Measurements from ENCODE around the gene EXOSC7.
"Not testable (repeated sequence)": the region's sequence is repeated elsewhere in the genome, so short reads cannot be mapped to it uniquely, and the experiment has no call there.

The EXOSC7 gene

GRCh38 chr3:45026957-45027356 lies 50.9 kb downstream of the EXOSC7 start:
- peak; percentile 59 for DNase-seq

DNA sequence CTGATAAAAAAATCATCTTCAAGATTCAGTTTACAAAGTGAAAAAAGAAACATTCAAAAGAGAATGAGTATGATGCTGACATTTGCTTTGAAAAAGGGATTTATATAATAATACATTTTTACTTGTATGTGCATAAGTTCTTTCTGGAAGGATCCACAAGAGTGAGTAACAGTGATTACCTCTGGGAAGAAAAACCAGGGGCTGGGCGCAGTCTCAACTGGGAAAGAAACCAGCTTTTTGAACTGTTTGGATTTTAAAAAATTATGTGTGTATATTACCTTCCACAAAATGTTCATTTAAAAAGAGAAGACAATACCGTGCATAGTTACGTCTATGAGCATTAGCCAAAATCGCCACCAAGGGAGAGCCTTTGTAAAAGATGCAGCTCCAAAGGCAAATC lies 51.4 kb downstream of the EXOSC7 start:
- no peak for DNase-seq

- DNase-seq, result no peak
These were observed 53.2 kb downstream of the EXOSC7 start for GRCh38 chr3:45029216-45029615.

DNA sequence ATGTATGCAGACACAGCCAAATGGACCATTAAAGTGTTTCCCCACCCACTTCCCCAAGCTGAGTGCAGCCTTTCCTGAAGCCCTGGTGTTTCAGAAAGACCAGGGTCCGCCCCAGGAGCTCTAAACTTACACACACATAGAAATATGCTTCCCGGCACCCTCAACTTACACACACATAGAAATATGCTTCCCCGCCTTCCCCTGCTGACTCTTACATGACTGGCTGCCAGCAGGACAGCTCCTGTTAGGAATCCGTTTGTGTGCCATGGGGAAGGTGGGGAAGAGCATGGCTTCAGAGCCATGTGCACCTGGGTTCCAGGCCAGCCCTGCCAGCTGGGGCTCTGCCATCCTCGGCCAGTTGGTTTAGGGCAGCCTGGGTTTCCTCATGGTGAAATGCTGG lies 53.6 kb downstream of the EXOSC7 start:
- DNase-seq, result peak; percentile 83

DNA sequence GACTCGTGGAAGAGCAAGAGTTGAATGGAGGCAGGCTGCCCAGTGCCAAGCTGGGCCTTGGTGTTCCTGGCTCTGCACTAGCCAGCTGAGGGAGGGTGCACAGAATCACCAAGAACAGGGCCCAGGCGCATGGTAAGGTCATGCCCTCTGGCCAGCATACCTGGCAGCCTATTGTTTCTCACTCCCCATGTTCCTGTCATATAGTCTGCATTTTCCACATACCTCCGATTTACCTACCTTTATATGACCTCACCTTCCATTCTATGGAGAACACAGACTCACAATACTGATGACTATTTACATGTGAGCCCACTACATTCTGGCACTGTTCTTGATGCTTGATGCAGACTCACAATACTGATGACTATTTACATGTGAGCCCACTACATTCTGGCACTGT lies 55.5 kb downstream of the EXOSC7 start:
- DNase-seq, result no peak

DNA sequence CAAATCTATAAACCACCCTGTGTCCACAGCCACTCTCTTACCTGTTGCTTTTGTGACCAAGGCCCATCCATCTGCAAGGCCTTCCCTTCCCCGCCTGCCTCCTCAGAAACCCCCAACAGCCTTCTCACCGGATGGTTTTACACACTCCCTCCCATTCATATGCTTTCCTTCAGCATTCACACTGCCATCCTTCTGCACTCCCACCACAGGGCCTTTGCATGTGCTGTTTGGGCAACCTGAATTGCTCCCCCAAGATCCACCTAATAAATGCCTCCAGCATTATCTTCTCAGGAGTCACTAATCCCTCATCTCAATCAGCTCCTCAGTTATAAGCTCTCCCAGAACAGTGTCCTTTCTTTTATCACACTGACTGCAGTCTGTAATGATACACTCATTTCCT lies 56.1 kb downstream of the EXOSC7 start:
- DNase-seq, result no peak

DNA sequence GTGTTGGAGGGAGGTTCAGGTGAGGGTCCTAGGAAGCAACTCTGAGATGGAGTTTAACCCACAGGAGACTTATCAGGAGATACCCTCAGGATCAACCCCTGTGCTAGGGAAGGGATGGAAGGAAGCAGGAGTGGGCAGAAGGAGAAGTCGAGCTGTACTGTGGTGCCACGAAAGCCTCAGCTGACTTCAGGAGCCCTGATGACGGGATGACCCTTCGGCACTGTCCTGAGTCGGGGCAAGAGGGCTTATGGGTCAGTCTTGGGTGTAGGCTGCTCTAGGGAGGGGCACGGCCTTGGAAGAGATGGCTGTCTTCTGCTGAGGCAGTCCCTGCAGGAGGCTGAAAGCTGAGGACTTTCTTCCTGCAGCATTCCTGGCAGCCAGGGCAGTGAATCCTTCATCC lies 57.7 kb downstream of the EXOSC7 start:
- DNase-seq, result no peak

DNA sequence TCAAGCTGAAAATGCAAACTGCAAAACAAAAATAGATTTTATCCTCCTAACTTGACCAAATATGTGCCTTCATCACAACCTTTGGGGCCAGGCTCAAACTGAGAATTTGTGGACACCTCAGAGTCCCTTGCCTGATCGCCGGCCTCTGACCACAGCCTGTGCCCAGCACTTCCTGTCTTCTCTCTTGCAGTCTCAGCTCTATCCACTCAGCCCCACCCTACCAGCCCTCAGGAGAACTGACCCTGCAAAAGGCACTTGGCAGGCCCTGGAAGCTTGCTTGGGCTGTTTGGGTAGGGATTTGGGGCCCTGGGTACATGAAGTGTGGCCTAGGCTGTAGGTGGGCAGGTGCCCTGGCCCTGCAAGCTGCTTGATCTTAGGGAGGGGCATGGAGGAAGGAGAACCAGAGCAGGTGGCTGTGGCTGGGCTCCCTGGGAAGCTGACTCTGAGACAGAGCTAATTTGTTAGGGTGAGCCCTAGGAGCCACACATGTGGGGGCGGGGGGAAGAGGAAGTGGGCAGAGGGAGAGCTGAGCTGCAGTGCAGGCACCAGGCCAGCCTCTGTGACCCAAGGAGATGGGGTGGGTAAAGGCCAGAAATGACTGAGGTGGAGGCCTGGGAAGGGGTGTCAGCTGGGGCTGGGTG lies 58.7 kb downstream of the EXOSC7 start:
- DNase-seq, result no peak

- DNase-seq, result peak; percentile 47
These were observed 59.6 kb downstream of the EXOSC7 start for GRCh38 chr3:45035441-45036301.

GRCh38 chr3:45037720-45038455 lies 61.8 kb downstream of the EXOSC7 start:
- peak; percentile 93 for DNase-seq

DNA sequence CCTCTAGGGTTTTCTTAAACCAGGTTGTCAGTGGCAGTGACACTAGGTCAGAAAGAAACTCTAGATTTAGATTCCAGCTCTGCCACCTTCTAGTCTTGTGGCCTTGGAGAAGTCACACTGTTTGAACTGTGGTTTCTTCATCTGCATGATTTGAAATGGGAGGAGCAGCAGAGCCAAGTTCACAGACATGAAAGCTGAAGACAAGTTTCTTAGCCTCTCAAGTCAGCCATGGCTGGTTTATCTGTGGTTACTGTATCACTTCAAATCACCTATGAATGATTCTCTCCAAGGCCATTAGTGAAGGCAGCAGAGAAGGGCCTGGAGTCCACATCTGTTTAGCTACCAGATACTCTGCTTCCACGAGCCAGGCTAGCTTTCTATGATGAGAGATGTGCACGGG lies 65.6 kb downstream of the EXOSC7 start:
- DNase-seq, result no peak

DNA sequence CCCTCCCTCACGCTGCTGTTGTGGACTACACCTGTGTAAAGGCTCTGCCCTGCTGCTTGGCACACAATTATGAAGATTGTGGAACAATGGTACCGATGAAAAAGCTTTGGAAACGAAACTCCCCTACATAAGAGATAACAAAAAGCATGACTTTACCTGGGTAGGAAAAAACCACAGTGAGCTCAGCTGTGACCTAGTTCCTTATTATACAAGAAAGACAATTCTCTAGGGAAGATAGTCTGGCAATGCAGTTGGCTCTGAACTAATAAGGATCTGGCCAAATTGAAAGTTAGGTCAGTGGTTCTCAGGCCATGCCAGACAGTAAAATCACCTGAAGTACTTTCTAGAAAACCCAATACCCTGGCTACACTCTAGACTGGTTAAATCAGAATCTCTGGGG lies 66.1 kb downstream of the EXOSC7 start:
- DNase-seq, result no peak

DNA sequence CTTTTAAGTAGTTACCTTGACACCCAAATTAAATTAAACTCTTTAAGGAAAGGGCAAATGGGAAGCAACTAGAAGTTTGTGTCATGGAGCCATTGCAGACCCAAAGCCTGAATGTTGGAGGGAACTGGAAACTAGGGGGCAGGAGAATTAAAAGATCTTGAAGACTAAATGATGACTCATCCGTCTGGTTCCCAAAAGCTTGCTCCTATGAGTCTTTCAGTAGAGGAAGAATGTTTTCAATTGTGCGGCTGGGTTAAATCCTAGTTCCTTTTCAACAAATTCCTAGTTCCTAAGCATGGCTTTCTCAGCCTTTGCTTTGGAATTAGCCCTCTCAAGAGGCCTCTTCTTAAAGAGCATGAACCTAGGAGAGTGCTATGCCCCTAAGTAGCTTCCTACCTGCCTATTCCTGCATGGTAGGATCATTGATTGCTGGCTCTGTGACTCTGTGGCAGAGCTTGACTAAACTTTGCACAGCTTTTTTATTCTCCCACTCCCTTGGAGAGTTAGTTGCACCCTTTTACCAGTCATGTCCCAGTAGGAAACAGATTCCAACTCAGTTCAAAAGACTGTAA lies 67.8 kb downstream of the EXOSC7 start:
- DNase-seq, result peak; percentile 94

DNA sequence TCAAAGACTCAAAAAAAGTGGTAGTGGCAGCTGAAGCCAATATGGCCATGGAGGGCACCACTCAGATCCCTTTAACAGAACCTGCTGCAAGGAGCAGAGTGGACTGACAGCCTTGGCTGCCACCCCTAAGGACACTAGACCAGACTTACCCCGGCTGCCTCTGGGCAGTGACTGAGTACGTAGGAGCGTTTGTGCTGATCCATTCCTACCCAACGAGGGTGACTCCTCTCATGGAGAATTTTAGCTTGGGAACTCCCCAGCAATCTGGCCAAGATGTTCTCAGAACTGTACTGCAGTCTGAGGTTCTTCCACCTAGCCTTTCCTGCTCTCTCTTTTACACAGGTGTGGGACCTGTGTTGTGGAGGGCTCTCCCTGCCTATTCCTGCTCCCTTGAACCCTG lies 72.2 kb downstream of the EXOSC7 start:
- no peak for DNase-seq

- DNase-seq, result no peak
These were observed 73.8 kb downstream of the EXOSC7 start for GRCh38 chr3:45049807-45050206.

DNA sequence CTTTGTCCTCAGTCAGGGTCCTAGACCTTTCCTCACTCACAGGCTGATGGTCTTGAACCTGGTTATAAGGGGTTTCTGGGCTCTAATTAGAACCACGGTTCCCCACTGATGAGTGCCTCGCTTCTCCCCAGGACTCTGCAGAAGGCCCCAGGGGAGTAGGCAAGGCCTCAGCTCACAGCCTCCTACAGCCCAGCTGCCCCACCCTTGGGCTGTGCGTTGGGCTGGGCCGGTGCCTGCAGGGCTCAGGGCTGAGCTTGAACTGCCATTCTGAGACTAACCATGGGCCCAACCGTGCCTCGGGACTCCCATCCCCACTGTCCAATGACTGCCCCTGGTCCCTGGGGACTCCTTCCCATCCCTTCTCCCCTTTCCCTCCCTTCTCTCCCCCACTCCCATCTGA lies 75.6 kb downstream of the EXOSC7 start:
- no peak for DNase-seq

- not testable (repeated sequence) for DNase-seq
These were observed 77.8 kb downstream of the EXOSC7 start for GRCh38 chr3:45053805-45054195.

DNA sequence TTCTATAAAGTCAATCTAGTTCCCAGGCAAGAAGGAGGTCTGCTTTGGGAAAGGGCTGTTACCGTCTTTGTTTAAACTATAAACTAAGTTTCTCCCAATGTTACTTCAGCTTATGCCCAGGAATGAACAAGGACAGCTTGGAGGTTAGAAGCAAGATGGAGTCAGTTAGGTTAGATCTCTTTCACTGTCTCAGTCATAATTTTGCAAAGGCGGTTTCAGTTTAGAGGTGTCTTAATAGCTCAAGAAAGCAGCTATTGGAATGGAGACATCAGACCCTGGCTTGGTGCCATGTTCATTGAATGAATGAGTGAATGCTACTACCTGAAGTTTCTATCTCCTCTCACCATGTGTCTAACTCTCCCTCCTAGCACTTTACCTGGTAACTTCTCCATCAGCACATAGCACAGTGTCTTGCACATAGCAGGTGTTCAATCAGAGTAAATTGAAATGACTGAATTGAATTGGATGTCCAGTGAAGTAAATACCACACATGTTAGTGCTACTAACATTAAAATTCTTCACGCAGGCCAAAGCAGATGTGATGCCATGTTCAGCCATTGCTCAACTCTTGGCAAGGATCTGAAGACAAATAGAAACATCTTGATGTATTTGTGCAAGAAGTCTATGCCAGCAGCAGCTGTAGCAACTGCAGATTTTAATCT lies 78.3 kb downstream of the EXOSC7 start:
- peak; percentile 52 for DNase-seq

GRCh38 chr3:45055032-45055410 lies 79.0 kb downstream of the EXOSC7 start:
- DNase-seq, result peak; percentile 82

GRCh38 chr3:45055411-45056143 lies 79.5 kb downstream of the EXOSC7 start:
- DNase-seq, result peak; percentile 85

DNA sequence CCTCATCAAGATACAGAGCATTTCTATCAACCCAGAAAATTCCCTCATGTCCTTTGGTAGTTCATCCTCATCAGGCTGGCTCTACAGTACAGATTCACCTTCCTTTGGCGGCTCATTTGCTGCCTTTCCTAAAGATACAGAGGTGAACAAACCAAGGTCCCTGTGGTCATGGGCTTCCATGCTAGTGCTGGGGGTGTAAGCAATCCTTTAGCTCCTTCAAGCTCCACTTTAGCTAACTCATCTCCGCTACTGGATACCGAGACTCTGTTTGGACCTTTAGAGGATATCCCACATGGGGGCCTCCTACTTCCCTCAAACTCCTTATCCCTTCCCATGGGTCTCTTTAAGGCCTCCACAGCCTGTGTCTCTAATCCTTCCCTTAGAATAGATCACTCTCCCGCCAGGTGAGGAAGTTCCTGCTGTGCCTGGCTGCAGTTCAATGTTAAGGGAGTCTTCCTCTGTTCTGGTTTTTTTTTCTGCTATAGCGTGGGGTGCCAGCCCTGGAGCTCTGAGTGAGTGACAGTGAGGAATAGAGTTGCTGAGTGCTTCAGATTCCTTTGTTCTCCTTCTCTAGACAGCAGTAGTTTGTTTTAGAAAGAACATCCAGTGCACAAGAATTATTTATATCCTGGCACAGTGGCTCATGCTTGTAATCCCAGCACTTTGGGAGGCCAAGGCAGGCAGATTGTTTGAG lies 80.7 kb downstream of the EXOSC7 start:
- no peak for DNase-seq

GRCh38 chr3:45057557-45057956 lies 81.5 kb downstream of the EXOSC7 start:
- DNase-seq, result no peak
